ENCODE data around the gene TPSG1.
"Not testable (repeated sequence)": the region's sequence is repeated elsewhere in the genome, so short reads cannot be mapped to it uniquely, and the experiment has no call there.

TPSG1 gene

DNA sequence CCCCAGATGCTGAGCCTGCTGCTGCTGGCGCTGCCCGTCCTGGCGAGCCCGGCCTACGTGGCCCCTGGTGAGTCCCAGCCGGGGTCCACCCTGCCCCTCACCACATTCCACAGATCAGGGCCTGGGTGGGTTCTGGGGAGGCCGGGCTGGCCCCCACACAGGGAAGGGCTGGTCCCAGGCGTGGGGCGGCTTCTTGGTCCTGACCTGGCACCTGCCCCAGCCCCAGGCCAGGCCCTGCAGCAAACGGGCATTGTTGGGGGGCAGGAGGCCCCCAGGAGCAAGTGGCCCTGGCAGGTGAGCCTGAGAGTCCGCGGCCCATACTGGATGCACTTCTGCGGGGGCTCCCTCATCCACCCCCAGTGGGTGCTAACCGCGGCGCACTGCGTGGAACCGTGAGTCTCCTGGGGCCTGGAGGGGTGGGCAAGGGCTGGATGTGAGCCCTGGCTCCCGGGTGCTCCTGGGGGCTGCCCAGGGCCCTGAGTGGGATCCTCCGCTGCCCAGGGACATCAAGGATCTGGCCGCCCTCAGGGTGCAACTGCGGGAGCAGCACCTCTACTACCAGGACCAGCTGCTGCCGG is 31.3 kb upstream of the TPSG1 start:
- not testable (repeated sequence) for DNase-seq

DNA sequence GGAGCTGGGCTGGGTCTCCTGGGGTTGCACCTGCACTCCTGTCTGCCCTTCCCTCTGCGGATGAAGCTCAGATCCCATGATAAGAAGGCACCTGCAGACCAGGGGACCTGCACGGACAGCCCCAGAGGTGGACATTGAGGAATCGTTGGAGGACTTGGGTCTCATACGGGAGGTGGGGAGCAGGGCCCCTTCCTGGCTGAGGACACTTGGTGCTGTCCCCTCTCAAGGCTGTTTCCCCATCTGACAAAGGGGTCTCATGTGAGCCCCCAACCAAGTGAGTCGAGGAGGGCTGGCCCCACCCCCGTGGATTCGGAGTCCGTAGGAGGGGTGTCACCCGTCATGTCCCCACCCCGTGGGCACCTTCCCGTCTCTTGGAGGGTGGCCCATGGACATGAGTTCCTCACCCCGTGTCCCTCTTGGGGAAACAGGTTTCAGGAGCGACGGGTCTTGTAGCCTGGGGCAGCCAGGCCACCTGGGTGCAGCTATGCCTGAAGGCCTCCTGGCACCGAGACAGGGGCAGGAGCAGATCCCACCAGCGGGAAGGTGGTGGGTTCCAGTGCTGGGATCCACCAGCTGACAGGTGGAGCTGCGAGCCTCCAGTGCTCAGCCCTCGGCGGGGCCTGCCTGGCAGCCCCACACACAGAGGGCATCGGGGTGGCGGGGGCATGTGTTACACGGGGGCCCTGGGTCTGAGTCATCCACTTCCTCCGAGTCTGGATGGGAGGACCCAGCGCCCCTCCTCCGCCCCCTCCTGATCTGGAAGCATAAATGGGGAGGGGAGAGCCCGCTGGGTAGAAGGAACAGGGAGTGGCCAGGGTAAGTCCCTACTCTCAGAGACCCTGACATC is 30.4 kb upstream of the TPSG1 start, which contains the start of gene TPSD1:
Gene TPSD1, plus strand, starts transcription at position 794 of the 847 bp plus-strand sequence. CDS start 212 bp downstream, outside the sequence.
- DNase-seq: not testable (repeated sequence)

DNA sequence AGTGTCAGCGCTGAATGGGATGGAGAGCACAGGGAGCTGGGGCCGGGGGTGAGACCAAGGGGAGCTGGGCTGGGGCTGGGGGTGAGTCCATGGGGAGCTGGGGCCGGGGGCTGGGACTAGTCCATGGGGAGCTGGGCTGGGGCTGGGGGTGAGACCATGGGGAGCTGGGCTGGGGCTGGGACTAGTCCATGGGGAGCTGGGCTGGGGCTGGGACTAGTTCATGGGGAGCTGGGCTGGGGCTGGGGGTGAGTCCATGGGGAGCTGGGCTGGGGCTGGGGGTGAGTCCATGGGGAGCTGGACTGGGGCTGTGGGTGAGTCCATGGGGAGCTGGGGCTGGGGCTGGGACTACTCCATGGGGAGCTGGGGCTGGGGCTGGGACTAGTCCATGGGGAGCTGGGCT is 29.8 kb upstream of the TPSG1 start:
- not testable (repeated sequence) for DNase-seq

DNA sequence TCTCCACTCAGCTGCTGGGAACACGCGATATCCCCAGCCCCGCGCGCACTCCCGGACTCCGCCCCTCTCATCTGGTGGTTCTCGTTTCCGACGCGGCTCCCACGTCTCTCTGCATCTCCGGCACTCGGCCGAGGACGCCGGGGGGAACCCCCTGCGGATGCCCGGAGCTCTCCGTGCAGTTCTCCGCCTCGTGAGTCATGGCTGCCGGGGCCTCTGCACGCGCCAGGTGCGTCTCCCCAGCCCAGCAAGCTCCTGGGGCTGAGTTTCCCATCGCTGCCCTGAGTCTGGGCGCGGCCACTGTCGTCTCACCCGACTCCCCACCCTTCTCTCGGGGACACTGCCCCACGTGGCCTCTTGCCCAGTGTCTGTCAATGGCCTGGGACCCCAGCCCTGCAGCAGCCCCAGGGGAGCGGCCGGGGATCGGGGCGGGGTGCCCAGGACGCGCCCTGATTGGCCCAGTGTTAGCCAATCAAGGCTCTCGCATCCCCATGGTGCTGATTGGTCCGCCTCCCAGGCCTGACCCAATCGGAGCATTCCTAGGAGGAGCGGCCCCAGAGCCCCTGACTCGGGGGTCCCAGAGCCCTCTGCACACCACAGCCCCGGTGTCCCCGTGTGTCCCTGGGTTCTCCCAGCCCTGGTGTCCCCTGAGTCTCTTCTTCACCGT is 28.8 kb upstream of the TPSG1 start:
- not testable (repeated sequence) for DNase-seq

DNA sequence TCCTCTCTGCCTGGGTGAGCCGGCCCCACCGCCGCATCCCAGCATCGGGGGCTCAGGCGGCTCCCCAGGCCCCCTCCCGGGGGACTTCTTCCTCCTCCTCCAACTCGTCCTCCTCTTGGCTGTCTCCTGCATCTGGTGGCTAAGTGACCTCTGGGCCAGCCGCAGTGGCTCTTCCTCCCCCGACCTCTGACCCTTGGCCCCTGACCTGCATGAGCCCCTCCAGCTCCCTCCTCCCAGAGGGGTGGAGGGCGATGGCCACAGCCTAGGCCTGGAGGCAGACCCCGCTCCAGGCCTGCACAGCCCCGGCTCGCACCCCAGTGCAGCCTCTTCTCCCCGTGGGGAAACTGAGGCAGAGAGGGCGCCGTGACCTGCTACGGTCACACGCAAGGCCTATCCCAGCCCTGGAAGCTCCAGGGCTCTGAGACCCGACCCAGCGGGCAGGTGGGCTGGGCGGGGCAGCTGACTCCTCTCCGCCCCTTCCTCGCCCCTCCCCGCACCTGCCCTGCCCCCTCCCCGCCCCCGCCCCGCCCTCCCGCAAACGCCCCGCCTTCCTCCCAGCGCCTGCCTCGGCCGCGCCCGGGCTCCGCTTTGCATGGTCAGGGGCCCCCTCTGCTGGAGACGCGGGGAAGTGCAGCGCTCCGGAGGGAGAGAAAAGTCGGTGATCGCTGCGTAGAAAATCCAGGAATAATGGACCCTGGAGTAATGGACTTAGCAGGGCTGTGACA is 24.1 kb upstream of the TPSG1 start:
- not testable (repeated sequence) for DNase-seq

DNA sequence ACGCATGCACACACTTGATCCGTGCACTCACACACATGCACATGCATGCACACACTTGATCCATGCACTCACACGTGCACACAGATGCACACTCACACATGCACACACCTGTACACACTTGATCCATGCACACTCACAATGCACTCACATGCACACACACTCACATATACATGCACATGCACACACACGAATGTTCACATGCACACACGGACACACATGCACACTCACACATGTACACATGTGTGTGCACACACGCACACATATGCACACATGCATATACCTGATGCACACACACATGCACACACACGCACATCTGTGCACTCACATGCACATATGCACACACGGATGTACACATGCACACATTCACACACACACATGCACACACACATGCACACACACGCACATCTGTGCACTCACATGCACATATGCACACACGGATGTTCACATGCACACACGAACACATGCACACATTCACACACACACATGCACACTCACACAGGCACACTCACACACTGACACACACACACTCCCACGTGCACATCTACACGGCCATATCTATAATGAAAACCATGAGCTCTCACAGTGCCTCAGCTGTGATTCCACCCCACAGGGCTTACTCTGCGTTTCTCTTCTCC is 23.0 kb upstream of the TPSG1 start:
- not testable (repeated sequence) for DNase-seq

DNA sequence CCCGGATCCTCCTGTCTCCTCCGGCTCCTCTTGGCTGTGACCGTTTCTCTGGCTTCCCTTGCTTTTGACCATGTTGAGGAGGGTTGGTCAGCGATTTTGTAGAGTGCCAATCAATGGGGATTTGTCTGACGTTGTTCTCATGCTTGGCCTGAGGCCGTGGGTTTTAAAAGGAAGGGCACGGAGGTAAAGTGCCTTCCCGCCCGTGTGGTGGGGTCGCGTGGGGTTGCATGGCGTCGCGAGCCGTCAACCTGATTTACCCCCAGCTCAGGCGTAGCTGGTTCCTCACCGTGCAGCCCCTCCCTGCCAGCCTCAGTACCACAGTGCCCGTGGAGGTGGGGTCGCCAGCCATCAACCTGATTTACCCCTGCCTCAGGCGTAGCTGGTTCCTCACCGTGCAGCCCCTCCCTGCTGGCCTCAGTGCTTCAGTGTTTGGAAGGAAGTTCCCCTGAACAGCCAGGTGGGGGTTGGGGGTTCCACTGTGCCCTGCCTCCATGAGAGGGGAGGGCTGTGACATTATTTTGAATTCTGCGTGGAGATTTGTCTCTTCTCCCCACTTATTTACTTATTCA is 20.5 kb upstream of the TPSG1 start:
- no peak for DNase-seq

DNA sequence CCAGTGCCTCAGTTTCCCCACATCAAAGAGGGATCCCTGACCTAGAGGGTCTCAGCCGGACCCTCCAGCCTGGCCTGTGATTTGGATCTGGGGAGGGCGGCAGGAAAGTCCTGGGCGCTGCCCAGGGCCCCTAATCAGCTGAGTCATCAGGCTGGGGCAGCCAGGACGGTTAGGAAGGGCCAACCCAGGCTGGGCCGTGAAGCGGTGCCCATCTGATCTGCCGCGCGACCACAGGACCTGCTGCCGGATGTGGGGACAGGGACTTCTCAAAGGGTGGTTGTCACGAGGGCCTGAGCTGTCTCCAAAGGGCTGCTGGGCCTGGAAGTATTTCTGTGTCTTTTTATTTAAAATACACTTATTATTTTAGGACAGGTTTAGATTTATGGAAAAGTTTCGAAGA is 19.8 kb upstream of the TPSG1 start:
- DNase-seq: peak in 1 of 2 donors; percentile 28

DNA sequence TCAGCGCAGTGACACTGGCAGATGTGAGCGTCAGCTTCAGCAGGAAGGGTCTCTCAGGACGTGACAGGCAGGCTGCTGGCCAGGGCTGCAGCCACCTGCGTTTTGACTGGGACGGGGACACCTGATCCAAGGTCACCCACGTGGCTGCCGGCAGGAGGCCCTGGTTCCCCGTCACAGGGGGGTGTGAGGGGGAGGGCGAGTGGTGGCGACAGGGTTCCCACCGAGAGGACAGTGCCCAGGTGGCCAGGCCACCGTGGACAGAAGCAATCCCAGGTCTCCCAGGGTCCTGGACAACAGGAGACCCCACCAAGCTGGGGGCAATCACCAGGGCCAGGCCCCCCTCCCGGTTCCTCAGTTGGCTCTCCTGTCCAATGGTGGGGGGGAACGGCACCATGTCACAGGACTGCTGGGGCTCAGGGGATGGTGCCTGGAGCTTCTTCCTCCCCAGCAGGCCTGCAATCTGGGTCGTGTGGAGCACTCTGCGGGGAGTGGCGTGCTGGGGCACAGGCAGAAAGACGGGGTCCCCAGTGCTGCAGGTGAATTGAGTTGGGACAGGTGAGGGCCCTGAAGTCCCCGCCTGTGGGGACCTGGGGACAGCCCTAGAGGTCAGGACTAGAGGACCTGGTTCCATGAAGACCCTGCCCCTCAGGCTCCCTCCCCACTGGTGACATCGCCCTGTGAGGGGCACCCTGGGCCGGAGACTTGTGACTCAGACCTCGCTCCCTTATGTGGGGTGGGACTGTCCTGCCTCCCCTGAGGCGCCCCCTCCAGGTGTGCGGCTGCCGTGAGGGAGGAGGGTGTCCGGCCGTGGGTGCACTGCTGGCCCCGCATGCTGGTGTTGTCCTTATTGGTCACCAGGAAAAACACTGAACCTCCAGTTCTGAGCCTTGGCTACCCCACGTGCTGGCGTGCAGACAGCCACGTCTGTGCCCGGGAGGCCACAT is 19.1 kb upstream of the TPSG1 start:
- not testable (repeated sequence) for DNase-seq

DNA sequence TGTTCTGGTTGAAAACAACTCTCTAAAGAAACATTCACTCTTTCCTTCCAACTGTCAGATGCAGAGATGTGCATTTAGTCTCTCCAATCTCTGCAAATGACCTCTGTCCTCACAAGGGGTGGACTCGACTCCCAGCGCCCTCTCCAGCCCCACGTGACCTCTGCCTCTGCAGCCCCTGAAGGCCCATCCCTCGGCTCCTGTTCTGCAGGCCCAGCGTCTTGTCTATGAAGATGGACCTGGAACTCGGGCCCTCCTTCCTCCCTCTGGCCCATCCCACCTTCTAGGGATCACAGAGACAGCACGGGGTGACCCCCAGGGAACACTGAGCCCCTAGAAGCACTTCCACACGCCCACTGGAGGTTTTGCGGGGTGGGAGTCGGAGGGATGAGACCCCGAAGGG is 18.3 kb upstream of the TPSG1 start:
- DNase-seq: not testable (repeated sequence)

DNA sequence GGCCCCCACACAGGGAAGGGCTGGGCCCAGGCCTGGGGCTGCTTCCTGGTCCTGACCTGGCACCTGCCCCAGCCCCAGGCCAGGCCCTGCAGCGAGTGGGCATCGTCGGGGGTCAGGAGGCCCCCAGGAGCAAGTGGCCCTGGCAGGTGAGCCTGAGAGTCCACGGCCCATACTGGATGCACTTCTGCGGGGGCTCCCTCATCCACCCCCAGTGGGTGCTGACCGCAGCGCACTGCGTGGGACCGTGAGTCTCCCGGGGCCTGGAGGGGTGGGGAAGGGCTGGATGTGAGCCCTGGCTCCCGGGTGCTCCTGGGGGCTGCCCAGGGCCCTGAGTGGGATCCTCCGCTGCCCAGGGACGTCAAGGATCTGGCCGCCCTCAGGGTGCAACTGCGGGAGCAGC is 16.0 kb upstream of the TPSG1 start:
- not testable (repeated sequence) for DNase-seq

DNA sequence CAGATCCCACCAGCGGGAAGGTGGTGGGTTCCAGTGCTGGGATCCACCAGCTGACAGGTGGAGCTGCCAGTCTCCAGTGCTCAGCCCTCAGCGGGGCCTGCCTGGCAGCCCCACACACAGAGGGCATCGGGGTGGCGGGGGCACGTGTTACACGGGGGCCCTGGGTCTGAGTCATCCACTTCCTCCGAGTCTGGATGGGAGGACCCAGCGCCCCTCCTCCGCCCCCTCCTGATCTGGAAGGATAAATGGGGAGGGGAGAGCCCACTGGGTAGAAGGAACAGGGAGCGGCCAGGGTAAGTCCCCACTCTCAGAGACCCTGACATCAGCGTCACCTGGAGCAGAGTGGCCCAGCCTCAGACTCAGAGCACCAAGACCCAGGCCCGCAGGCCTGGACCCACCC is 15.4 kb upstream of the TPSG1 start, which contains the start of gene TPSAB1:
Gene TPSAB1, plus strand, starts transcription at position 270 of the 400 bp plus-strand sequence. CDS start 234 bp downstream, outside the sequence.
- not testable (repeated sequence) for DNase-seq

DNA sequence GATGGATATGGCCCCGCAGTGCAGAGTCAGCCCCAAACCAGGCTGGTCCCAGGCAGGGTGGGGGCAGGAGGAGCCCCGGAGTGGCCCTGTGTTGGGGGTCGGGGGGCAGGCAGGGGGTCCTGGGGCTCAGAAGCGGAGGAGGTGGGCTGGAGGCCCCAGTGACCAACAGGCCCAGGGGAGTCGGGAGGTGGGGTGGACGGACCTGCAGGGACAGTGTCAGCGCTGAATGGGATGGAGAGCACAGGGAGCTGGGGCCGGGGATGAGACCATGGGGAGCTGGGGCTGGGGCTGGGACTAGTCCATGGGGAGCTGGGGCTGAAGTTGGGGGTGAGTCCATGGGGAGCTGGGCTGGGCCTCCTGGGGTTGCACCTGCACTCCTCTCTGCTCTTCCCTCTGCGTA is 14.5 kb upstream of the TPSG1 start:
- DNase-seq: not testable (repeated sequence)

DNA sequence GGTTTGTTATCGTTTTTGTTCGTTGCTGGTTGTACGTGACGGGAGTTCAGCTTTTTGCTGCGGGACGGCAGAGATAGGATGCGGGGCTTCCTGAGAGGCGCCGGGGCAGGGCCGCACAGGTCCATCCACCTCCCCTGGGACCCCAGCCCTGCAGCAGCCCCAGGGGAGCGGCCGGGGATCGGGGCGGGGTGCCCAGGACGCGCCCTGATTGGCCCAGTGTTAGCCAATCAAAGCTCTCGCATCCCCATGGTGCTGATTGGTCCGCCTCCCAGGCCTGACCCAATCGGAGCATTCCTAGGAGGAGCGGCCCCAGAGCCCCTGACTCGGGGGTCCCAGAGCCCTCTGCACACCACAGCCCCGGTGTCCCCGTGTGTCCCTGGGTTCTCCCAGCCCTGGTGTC is 13.8 kb upstream of the TPSG1 start:
- not testable (repeated sequence) for DNase-seq

DNA sequence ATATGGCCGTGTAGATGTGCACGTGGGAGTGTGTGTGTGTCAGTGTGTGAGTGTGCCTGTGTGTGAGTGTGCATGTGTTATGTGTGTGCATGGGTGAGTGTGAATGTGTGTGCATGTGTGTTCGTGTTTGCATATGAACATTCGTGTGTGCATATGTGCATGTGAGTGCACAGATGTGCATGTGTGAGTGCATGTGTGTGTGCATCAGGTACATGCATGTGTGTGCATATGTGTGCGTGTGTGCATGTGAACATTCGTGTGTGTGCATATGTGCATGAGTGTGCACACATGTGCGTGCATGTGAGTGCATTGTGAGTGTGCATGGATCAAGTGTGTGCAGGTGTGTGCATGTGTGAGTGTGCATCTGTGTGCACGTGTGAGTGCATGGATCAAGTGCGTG is 12.9 kb upstream of the TPSG1 start:
- DNase-seq: no peak

DNA sequence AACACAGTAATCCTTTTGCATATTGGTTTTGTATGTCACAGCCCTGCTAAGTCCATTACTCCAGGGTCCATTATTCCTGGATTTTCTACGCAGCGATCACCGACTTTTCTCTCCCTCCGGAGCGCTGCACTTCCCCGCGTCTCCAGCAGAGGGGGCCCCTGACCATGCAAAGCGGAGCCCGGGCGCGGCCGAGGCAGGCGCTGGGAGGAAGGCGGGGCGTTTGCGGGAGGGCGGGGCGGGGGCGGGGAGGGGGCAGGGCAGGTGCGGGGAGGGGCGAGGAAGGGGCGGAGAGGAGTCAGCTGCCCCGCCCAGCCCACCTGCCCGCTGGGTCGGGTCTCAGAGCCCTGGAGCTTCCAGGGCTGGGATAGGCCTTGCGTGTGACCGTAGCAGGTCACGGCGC is 11.6 kb upstream of the TPSG1 start:
- not testable (repeated sequence) for DNase-seq

DNA sequence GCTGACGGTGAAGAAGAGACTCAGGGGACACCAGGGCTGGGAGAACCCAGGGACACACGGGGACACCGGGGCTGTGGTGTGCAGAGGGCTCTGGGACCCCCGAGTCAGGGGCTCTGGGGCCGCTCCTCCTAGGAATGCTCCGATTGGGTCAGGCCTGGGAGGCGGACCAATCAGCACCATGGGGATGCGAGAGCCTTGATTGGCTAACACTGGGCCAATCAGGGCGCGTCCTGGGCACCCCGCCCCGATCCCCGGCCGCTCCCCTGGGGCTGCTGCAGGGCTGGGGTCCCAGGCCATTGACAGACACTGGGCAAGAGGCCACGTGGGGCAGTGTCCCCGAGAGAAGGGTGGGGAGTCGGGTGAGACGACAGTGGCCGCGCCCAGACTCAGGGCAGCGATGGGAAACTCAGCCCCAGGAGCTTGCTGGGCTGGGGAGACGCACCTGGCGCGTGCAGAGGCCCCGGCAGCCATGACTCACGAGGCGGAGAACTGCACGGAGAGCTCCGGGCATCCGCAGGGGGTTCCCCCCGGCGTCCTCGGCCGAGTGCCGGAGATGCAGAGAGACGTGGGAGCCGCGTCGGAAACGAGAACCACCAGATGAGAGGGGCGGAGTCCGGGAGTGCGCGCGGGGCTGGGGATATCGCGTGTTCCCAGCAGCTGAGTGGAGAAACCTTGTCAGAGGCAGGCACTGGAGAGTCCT is 7.1 kb upstream of the TPSG1 start:
- not testable (repeated sequence) for DNase-seq

DNA sequence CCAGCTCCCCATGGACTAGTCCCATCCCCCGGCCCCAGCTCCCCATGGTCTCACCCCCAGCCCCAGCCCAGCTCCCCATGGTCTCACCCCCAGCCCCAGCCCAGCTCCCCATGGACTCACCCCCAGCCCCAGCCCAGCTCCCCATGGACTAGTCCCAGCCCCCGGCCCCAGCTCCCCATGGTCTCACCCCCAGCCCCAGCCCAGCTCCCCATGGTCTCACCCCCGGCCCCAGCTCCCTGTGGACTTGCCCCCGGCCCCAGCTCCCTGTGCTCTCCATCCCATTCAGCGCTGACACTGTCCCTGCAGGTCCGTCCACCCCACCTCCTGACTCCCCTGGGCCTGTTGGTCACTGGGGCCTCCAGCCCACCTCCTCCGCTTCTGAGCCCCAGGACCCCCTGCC is 6.2 kb upstream of the TPSG1 start:
- DNase-seq: not testable (repeated sequence)

DNA sequence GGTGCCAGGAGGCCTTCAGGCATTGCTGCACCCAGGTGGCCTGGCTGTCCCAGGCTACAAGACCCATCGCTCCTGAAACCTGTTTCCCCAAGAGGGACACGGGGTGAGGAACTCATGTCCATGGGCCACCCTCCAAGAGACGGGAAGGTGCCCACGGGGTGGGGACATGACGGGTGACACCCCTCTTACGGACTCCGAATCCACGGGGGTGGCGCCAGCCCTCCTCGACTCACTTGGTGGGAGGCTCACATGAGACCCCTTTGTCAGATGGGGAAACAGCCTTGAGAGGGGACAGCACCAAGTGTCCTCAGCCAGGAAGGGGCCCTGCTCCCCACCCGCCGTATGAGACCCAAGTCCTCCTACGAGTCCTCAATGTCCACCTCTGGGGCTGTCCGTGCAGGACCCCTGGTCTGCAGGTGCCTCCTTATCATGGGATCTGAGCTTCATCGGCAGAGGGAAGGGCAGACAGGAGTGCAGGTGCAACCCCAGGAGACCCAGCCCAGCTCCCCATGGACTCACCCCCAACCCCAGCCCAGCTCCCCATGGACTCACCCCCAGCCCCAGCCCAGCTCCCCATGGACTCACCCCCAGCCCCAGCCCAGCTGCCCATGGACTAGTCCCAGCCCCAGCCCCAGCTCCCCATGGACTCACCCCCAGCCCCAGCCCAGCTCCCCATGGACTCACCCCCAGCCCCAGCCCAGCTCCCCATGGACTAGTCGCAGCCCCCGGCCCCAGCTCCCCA is 5.6 kb upstream of the TPSG1 start:
- DNase-seq: not testable (repeated sequence)

Measured in inflammatory macrophage treated with lipopolysaccharide for 1 hour (primary cell).